ENCODE results near the gene USP26. TPM values are rescaled to one million over a fixed set of nuclear protein-coding genes. Genes with fewer than 3 reads are reported as not detected.
"Not testable (repeated sequence)": the region's sequence is repeated elsewhere in the genome, so short reads cannot be mapped to it uniquely, and the experiment has no call there.

USP26 gene
- total RNA-seq, 1 donor from 2014 or later, result not detected

GRCh38 chrX:132984058-132984650, 112.8 kb downstream of the USP26 start:
- intact Hi-C loops (cut with DNase I), result no loop called here
- Histone ChIP-seq H3K9me3 (no peaks in the 10 kb centered on the region), H3K36me3 (no peaks in the 10 kb centered on the region), H3K27me3 (no peaks in the 10 kb centered on the region), H3K4me3 (no peak overlapping the region), H3K27ac (no peak overlapping the region), H3K4me1 (no peaks in the 10 kb centered on the region)
- no peak for DNase-seq
- TF ChIP-seq CTCF (IDR thresholded peaks at IDR 0.05), result no peak
- no peak for ATAC-seq

GRCh38 chrX:132983496-132983895, 113.4 kb downstream of the USP26 start:
- Histone ChIP-seq H3K36me3 (no peaks in the 10 kb centered on the region), H3K4me1 (no peaks in the 10 kb centered on the region), H3K27ac (no peak overlapping the region), H3K27me3 (no peaks in the 10 kb centered on the region), H3K4me3 (no peak overlapping the region), H3K9me3 (no peaks in the 10 kb centered on the region)
- intact Hi-C loops (cut with DNase I), result no loop called here
- no peak for DNase-seq
- no peak for ATAC-seq
- no peak for TF ChIP-seq CTCF (IDR thresholded peaks at IDR 0.05)

- H3K4me3 ChIP-seq; H3K9me3 ChIP-seq; DNase-seq; H3K27me3 ChIP-seq; H3K27ac ChIP-seq; H3K36me3 ChIP-seq; intact Hi-C loops (cut with DNase I); H3K4me1 ChIP-seq; ATAC-seq: not testable (repeated sequence)
Measured at GRCh38 chrX:132980035-132980434, 116.9 kb downstream of the USP26 start.

Other genes starting within 250 kb of the USP26 start
- 0.87 TPM for gene HS6ST2, start 138.5 kb downstream of the USP26 start, total RNA-seq
- gene TFDP3, start 121.2 kb upstream of the USP26 start, total RNA-seq, result not detected

Data from upper lobe of right lung (tissue), 1 donor.